GM23338 (cell line): ENCODE data around the gene RNF40. TPM values are rescaled to one million over a fixed set of nuclear protein-coding genes. Genes with fewer than 3 reads are reported as not detected.

Experiments used
- ATAC-seq: fragments of 200-7000 bp; cut with Tn5 transposase; 3 replicates; pipeline ENCODE4 v1.9.1; 2020
- DNase-seq: peaks from one replicate; pipeline ENCODE4 v3.0.0-alpha.2; 2015; ENCODE audit warnings: low spot score
- H2AFZ ChIP-seq: fragments of 200-600 bp; sonication (generic); 2 replicates; pipeline ENCODE4 v1.8.0; 2016; ENCODE audit warnings: antibody characterized with exemption, mild to moderate bottlenecking, moderate library complexity
- H3F3A ChIP-seq: fragments of 200-600 bp; sonication (generic); replicated peaks from 2 replicates; pipeline ENCODE4 v1.8.0; 2017; ENCODE audit warnings: antibody characterized with exemption, mixed run types, low read depth
- H3K27ac ChIP-seq: fragments of 200-600 bp; sonication (generic); 2 replicates; pipeline ENCODE4 v1.6.1; 2016; ENCODE audit warnings: low read depth
- H3K27me3 ChIP-seq: fragments of 200-600 bp; sonication (generic); 2 replicates; pipeline ENCODE4 v1.8.0; 2016; ENCODE audit warnings: mild to moderate bottlenecking, mixed run types, moderate library complexity; ENCODE audit not compliant: insufficient read depth
- H3K36me3 ChIP-seq: fragments of 200-600 bp; sonication (generic); 2 replicates; pipeline ENCODE4 v1.8.0; 2016; ENCODE audit warnings: mild to moderate bottlenecking; ENCODE audit not compliant: insufficient read depth
- H3K4me1 ChIP-seq: fragments of 200-600 bp; sonication (generic); 2 replicates; pipeline ENCODE4 v1.8.0; 2016; ENCODE audit warnings: mild to moderate bottlenecking, moderate library complexity; ENCODE audit not compliant: insufficient read depth
- H3K4me2 ChIP-seq: fragments of 200-600 bp; sonication (generic); 2 replicates; pipeline ENCODE4 v1.7.1; 2017; ENCODE audit warnings: mixed run types
- H3K4me3 ChIP-seq: fragments of 200-600 bp; sonication (generic); 2 replicates; pipeline ENCODE4 v1.6.1; 2016; ENCODE audit warnings: mixed run types
- H3K79me2 ChIP-seq: fragments of 200-600 bp; sonication (generic); replicated peaks from 2 replicates; pipeline ENCODE4 v1.8.0; 2017; ENCODE audit warnings: mild to moderate bottlenecking; ENCODE audit not compliant: insufficient read depth
- H3K9me2 ChIP-seq: fragments of 200-600 bp; sonication (generic); 2 replicates; pipeline ENCODE4 v1.8.0; 2017; ENCODE audit not compliant: insufficient read depth
- H4K20me1 ChIP-seq: fragments of 200-600 bp; sonication (generic); replicated peaks from 2 replicates; pipeline ENCODE4 v1.8.0; 2017; ENCODE audit warnings: mild to moderate bottlenecking; ENCODE audit not compliant: insufficient read depth
- H3K27ac Mint-ChIP-seq: 2 replicates; pipeline ENCODE4 v1.8.0; 2020; ENCODE audit warnings: inconsistent platforms, mild to moderate bottlenecking, moderate library complexity, mixed read lengths
- H3K27me3 Mint-ChIP-seq: 3 replicates; pipeline ENCODE4 v1.8.0; 2022; ENCODE audit warnings: low read depth, mild to moderate bottlenecking, moderate library complexity, mixed read lengths, inconsistent platforms; ENCODE audit not compliant: insufficient read depth, poor library complexity
- H3K36me3 Mint-ChIP-seq: 3 replicates; pipeline ENCODE4 v1.8.0; 2021; ENCODE audit warnings: low read depth, mild to moderate bottlenecking, inconsistent platforms, moderate library complexity, mixed read lengths
- H3K4me1 Mint-ChIP-seq: 3 replicates; pipeline ENCODE4 v1.8.0; 2020; ENCODE audit warnings: mild to moderate bottlenecking, inconsistent platforms, mixed read lengths
- H3K4me3 Mint-ChIP-seq: 3 replicates; pipeline ENCODE4 v1.8.0; 2021; ENCODE audit warnings: moderate library complexity, mild to moderate bottlenecking, inconsistent platforms, mixed read lengths
- H3K9me3 Mint-ChIP-seq: 3 replicates; pipeline ENCODE4 v1.8.0; 2020; ENCODE audit warnings: moderate library complexity, mild to moderate bottlenecking, inconsistent platforms, mixed read lengths
- CREB1 ChIP-seq: fragments of 250-450 bp; sonication (Bioruptor Pico); IDR thresholded peaks from 2 replicates; pipeline ENCODE4 v1.5.0; 2020; ENCODE audit warnings: low read depth, mild to moderate bottlenecking, moderate library complexity
- CTCF ChIP-seq, 2 experiments: fragments of 200-600 bp in 1 of 2; sonication (generic) in 1 of 2; conservative IDR thresholded peaks; 2 replicates each; pipeline versions ENCODE4 v1.5.1 to v1.6.1; 2016 to 2017; ENCODE audit warnings: antibody characterized with exemption in 2 of 2, low read depth in 2 of 2, mild to moderate bottlenecking in 2 of 2, moderate library complexity in 1 of 2
- ETS1 ChIP-seq: IDR thresholded peaks from 2 replicates; pipeline ENCODE4 v1.6.1; 2016; ENCODE audit warnings: antibody characterized with exemption
- EZH2 ChIP-seq: fragments of 200-600 bp; sonication (generic); IDR thresholded peaks from one replicate; pipeline ENCODE4 v1.8.0; 2017; ENCODE audit warnings: antibody characterized with exemption, mild to moderate bottlenecking, low read depth; ENCODE audit not compliant: unreplicated experiment
- EZH2phosphoT487 ChIP-seq: fragments of 200-600 bp; sonication (generic); IDR thresholded peaks from one replicate; pipeline ENCODE4 v1.8.1; 2018; ENCODE audit warnings: antibody characterized with exemption; ENCODE audit not compliant: unreplicated experiment
- JUNB ChIP-seq: IDR thresholded peaks from one replicate; pipeline ENCODE4 v1.6.1; 2016; ENCODE audit warnings: antibody characterized with exemption; ENCODE audit not compliant: unreplicated experiment
- NANOG ChIP-seq: IDR thresholded peaks from 2 replicates; pipeline ENCODE4 v1.6.1; 2016; ENCODE audit warnings: antibody characterized with exemption, borderline replicate concordance
- POLR2AphosphoS5 ChIP-seq: IDR thresholded peaks from 2 replicates; pipeline ENCODE4 v1.6.1; 2016; ENCODE audit warnings: antibody characterized with exemption, low read depth
- REST ChIP-seq: IDR thresholded peaks from one replicate; pipeline ENCODE4 v1.6.1; 2018; ENCODE audit warnings: antibody characterized with exemption; ENCODE audit not compliant: unreplicated experiment
- STAT1 ChIP-seq: IDR thresholded peaks from one replicate; pipeline ENCODE4 v1.6.1; 2016; ENCODE audit warnings: antibody characterized with exemption; ENCODE audit not compliant: unreplicated experiment
- ZNF114 ChIP-seq: fragments of 250-450 bp; sonication (Bioruptor Pico); IDR thresholded peaks from 2 replicates; pipeline ENCODE4 v1.5.0; 2020; ENCODE audit warnings: mild to moderate bottlenecking, moderate library complexity
- ZNF331 ChIP-seq: fragments of 250-450 bp; sonication (Bioruptor Pico); IDR thresholded peaks from 2 replicates; pipeline ENCODE4 v1.5.0; 2020; ENCODE audit warnings: low read depth, mild to moderate bottlenecking, moderate library complexity
- ZNF462 ChIP-seq: fragments of 250-450 bp; sonication (Bioruptor Pico); IDR thresholded peaks from 2 replicates; pipeline ENCODE4 v1.5.0; 2020; ENCODE audit warnings: mild to moderate bottlenecking, moderate library complexity
- polyA plus RNA-seq: library from polyadenylated mRNA; unstranded; fragments of >200 nt; fragmentation: Nextera tagmentation; extraction: Ambion mirVana; gene quantifications from 2 replicates; pipeline ENCODE4 v1.2.1, GENCODE V29; 2016
- total RNA-seq: library from RNA; depleted of rRNA; stranded (reverse); fragments of >200 nt; shearing (Covaris generic); gene quantifications from 2 replicates; pipeline ENCODE4 v1.2.3, GENCODE V29; 2014

RNF40 gene
- total and polyA plus RNA-seq, 2 experiments from 2014 or later, result 36.0 to 78.5 TPM

GRCh38 chr16:30744183-30744582, 17.9 kb upstream of the RNF40 start:
- Histone ChIP-seq H3K4me1 (peaks cover 3% of the 10 kb centered on the region), H3K27ac (no peak overlapping the region), H3K9me2 (no peaks in the 10 kb centered on the region), H4K20me1 (no peaks in the 10 kb centered on the region), H3K79me2 (peaks cover 2% of the 10 kb centered on the region), H3K4me2 (no peak overlapping the region), H3K4me3 (no peak overlapping the region), H3F3A (peaks cover 4% of the 10 kb centered on the region; the same call in 1 of the 2 replicates), H3K36me3 (no peaks in the 10 kb centered on the region; the same call in 1 of the 2 replicates), H2AFZ (no peak overlapping the region), H3K27me3 (no peaks in the 10 kb centered on the region)
- TF ChIP-seq JUNB (no peak), ZNF462 (CRISPR knock-in tag) (no peak), CTCF (conservative IDR thresholded peaks at IDR 0.05; ENCODE audit: low read depth in 2 of 2) (no peak), STAT1 (no peak), EZH2 (no peak), EZH2phosphoT487 (no peak), CREB1 (CRISPR knock-in tag) (no peak), ZNF331 (CRISPR knock-in tag) (no peak), NANOG (no peak), ETS1 (no peak), ZNF114 (CRISPR knock-in tag) (no peak), REST (no peak), POLR2AphosphoS5 (no peak)
- Mint-ChIP-seq H3K9me3 (no peaks in the 10 kb centered on the region), H3K4me1 (peaks cover 20% of the 10 kb centered on the region), H3K4me3 (no peak overlapping the region), H3K27ac (no peak overlapping the region), H3K36me3 (peaks cover 26% of the 10 kb centered on the region), H3K27me3 (peaks cover 11% of the 10 kb centered on the region)
- ATAC-seq (no peak), DNase-seq (no peak)
